ENCODE results near the gene THY1.

- TF ChIP-seq CTCF (IDR thresholded peaks at IDR 0.05): no peak
- TF ChIP-seq POLR2AphosphoS5 (IDR thresholded peaks at IDR 0.05; ENCODE audit: low read depth, low read length): no peak
- no peak for TF ChIP-seq REST (IDR thresholded peaks at IDR 0.05; ENCODE audit: insufficient read depth in 1 of 2, low read depth in 2 of 2, low read length in 1 of 2)
- TF ChIP-seq TCF7L2 (IDR thresholded peaks at IDR 0.05; ENCODE audit: low read depth, low read length): no peak
These were observed 26.5 kb upstream of the THY1 start for GRCh38 chr11:119449498-119449897.
